ENCODE data around the gene C1orf210.

The C1orf210 gene

DNA sequence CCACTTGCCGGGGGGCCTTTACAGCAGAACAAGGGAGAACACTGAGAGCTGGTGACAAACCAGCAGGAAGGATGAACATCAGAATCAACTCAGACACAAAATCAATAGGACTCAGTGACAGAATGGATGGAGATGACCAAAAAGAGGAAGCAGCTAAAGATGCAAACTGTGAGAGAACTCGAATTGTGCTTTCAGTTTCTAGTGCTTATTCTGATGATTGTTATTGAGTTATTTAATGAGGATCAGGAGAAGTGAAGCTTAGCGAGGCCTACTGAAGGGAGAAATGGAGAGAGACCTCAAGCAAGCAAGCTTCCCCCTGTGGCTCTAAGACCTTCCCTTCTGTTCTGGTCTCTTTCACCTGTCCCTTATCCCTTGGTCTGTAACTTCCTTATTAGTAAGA, 45.9 kb downstream of the C1orf210 start (continued):
- no peak for TF ChIP-seq CSRNP3 (CRISPR knock-in tag; IDR thresholded peaks at IDR 0.05)
- TF ChIP-seq ZFP30 (CRISPR knock-in tag; IDR thresholded peaks at IDR 0.05), result no peak
- no peak for TF ChIP-seq TOX (CRISPR knock-in tag; IDR thresholded peaks at IDR 0.05; ENCODE audit: borderline replicate concordance)
- TF ChIP-seq ZC3H10 (CRISPR knock-in tag; IDR thresholded peaks at IDR 0.05), result no peak
- no peak for TF ChIP-seq ZNF8 (CRISPR knock-in tag; IDR thresholded peaks at IDR 0.05)
- TF ChIP-seq, protein P1, sequence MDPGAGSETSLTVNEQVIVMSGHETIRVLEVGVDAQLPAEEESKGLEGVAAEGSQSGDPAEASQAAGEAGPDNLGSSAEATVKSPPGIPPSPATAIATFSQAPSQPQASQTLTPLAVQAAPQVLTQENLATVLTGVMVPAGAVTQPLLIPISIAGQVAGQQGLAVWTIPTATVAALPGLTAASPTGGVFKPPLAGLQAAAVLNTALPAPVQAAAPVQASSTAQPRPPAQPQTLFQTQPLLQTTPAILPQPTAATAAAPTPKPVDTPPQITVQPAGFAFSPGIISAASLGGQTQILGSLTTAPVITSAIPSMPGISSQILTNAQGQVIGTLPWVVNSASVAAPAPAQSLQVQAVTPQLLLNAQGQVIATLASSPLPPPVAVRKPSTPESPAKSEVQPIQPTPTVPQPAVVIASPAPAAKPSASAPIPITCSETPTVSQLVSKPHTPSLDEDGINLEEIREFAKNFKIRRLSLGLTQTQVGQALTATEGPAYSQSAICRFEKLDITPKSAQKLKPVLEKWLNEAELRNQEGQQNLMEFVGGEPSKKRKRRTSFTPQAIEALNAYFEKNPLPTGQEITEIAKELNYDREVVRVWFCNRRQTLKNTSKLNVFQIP (CRISPR knock-in tag; IDR thresholded peaks at IDR 0.05; ENCODE audit: borderline replicate concordance, low read depth), result no peak
- TF ChIP-seq TSHZ2 (CRISPR knock-in tag; IDR thresholded peaks at IDR 0.05), result no peak

DNA sequence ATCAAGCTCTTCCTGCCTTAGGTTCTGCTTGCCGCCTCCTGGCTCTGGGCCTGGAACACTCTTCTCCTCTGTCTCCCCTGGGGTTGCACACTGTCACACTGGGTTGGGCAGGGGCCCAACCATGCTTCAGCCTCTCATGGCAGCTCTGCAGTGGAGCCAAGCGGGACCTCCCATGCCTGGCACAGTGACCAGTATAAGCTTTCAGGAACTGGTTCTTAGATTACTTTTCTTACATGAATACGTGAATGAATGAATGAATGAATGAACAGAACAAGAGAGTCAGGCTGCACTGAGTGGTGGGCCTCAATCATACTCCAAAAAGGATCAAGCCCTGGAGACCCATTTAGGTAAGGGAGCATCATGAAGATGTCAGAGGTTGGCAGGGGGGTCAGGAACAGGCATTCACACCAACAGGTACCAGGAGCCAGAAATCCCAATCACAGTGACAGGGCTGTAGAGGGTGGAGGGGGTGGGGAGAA, 46.4 kb downstream of the C1orf210 start:
- ATAC-seq, result no peak
- TF ChIP-seq TOX (CRISPR knock-in tag; IDR thresholded peaks at IDR 0.05; ENCODE audit: borderline replicate concordance) (no peak), ZC3H10 (CRISPR knock-in tag; IDR thresholded peaks at IDR 0.05) (no peak), CSRNP3 (CRISPR knock-in tag; IDR thresholded peaks at IDR 0.05) (no peak), ZNF8 (CRISPR knock-in tag; IDR thresholded peaks at IDR 0.05) (no peak), ZFP3 (CRISPR knock-in tag; IDR thresholded peaks at IDR 0.05) (no peak), ESRRG (CRISPR knock-in tag; IDR thresholded peaks at IDR 0.05) (no peak), GLIS3 (CRISPR knock-in tag; IDR thresholded peaks at IDR 0.05) (no peak), ZNF70 (CRISPR knock-in tag; IDR thresholded peaks at IDR 0.05) (no peak), ZNF565 (CRISPR knock-in tag; conservative IDR thresholded peaks at IDR 0.05; ENCODE audit: low read depth) (no peak), RARB (CRISPR knock-in tag; IDR thresholded peaks at IDR 0.05) (no peak), ISL1 (CRISPR knock-in tag; IDR thresholded peaks at IDR 0.05) (no peak), TCF4 (CRISPR knock-in tag; IDR thresholded peaks at IDR 0.05; ENCODE audit: borderline replicate concordance) (no peak), CSDC2 (CRISPR knock-in tag; IDR thresholded peaks at IDR 0.05) (no peak), OSR1 (CRISPR knock-in tag; IDR thresholded peaks at IDR 0.05) (no peak), ARNTL (CRISPR knock-in tag; IDR thresholded peaks at IDR 0.05; ENCODE audit: borderline replicate concordance, low read depth) (no peak), ZFP30 (CRISPR knock-in tag; IDR thresholded peaks at IDR 0.05) (no peak), BACH2 (CRISPR knock-in tag; IDR thresholded peaks at IDR 0.05; ENCODE audit: borderline replicate concordance) (no peak)
- TF ChIP-seq, protein P2, sequence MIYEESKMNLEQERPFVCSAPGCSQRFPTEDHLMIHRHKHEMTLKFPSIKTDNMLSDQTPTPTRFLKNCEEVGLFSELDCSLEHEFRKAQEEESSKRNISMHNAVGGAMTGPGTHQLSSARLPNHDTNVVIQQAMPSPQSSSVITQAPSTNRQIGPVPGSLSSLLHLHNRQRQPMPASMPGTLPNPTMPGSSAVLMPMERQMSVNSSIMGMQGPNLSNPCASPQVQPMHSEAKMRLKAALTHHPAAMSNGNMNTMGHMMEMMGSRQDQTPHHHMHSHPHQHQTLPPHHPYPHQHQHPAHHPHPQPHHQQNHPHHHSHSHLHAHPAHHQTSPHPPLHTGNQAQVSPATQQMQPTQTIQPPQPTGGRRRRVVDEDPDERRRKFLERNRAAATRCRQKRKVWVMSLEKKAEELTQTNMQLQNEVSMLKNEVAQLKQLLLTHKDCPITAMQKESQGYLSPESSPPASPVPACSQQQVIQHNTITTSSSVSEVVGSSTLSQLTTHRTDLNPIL (CRISPR knock-in tag; IDR thresholded peaks at IDR 0.05; ENCODE audit: low read depth), result no peak
- TF ChIP-seq, protein P1 (CRISPR knock-in tag; IDR thresholded peaks at IDR 0.05; ENCODE audit: borderline replicate concordance, low read depth), result no peak
- TF ChIP-seq, protein P3, sequence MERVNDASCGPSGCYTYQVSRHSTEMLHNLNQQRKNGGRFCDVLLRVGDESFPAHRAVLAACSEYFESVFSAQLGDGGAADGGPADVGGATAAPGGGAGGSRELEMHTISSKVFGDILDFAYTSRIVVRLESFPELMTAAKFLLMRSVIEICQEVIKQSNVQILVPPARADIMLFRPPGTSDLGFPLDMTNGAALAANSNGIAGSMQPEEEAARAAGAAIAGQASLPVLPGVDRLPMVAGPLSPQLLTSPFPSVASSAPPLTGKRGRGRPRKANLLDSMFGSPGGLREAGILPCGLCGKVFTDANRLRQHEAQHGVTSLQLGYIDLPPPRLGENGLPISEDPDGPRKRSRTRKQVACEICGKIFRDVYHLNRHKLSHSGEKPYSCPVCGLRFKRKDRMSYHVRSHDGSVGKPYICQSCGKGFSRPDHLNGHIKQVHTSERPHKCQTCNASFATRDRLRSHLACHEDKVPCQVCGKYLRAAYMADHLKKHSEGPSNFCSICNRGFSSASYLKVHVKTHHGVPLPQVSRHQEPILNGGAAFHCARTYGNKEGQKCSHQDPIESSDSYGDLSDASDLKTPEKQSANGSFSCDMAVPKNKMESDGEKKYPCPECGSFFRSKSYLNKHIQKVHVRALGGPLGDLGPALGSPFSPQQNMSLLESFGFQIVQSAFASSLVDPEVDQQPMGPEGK (CRISPR knock-in tag; IDR thresholded peaks at IDR 0.05; ENCODE audit: borderline replicate concordance), result no peak
